Urinary bladder (tissue), 4 donors: ENCODE data around the gene MPND. TPM values are rescaled to one million over a fixed set of nuclear protein-coding genes. Genes with fewer than 3 reads are reported as not detected.
"Not testable (repeated sequence)": the region's sequence is repeated elsewhere in the genome, so short reads cannot be mapped to it uniquely, and the experiment has no call there.

Experiments
- DNase-seq: peaks from one replicate; pipeline ENCODE4 v3.0.0-alpha.2; 2015; ENCODE audit errors: extremely low spot score
- H3K27ac ChIP-seq: one replicate; pipeline ENCODE4 v1.5.1; 2013; ENCODE audit warnings: low read depth, mild to moderate bottlenecking, moderate library complexity
- H3K36me3 ChIP-seq: one replicate; pipeline ENCODE4 v1.6.1; 2013; ENCODE audit warnings: mild to moderate bottlenecking, moderate library complexity; ENCODE audit not compliant: insufficient read depth
- H3K4me1 ChIP-seq: one replicate; pipeline ENCODE4 v1.6.1; 2013; ENCODE audit warnings: mild to moderate bottlenecking, moderate library complexity; ENCODE audit not compliant: insufficient read depth
- H3K4me3 ChIP-seq: one replicate; pipeline ENCODE4 v1.5.1; 2013; ENCODE audit warnings: low read depth, low read length
- WGBS: extraction: QIAGEN DNeasy Blood & Tissue Kit; methylation state at CpG from one replicate; pipeline ENCODE4 v1.1.7; 2013; 5-methylcytosine and 5-hydroxymethylcytosine counted together
- polyA plus RNA-seq: library from polyadenylated mRNA; stranded (reverse); fragments of 200-250 nt; gene quantifications from one replicate; pipeline ENCODE4 v1.2.3, GENCODE V29; 2013
- total RNA-seq: library from RNA; depleted of rRNA; stranded (reverse); fragments of >200 nt; gene quantifications from one replicate; pipeline ENCODE4 v1.2.3, GENCODE V29; 2014
- donor health status: healthy with polysubstance abuse.
- donor health status: healthy.

MPND gene
- total and polyA plus RNA-seq, 2 donors: 7.2 to 24.5 TPM

GRCh38 chr19:4349225-4349624, 5.9 kb downstream of the MPND start:
- whole genome bisulfite sequencing: 89% methylated on average over 16 of the region's 16 CpGs
- DNase-seq, H3K4me3 ChIP-seq, H3K36me3 ChIP-seq, H3K4me1 ChIP-seq, H3K27ac ChIP-seq: not testable (repeated sequence)

- Histone ChIP-seq H3K4me1 (no peaks in the 10 kb centered on the region), H3K27ac (no peak overlapping the region), H3K4me3 (no peak overlapping the region), H3K36me3 (no peaks in the 10 kb centered on the region)
- no peak for DNase-seq
- WGBS: 91% methylated on average over 8 of the region's 8 CpGs
Measured at GRCh38 chr19:4350111-4350510, 6.7 kb downstream of the MPND start.

GRCh38 chr19:4350726-4351125, 7.4 kb downstream of the MPND start:
- DNase-seq: no peak
- 94% methylated on average over 9 of the region's 9 CpGs for WGBS
- H3K4me1 ChIP-seq: no peaks in the 10 kb centered on the region
- no peaks in the 10 kb centered on the region for H3K36me3 ChIP-seq
- no peak overlapping the region for H3K4me3 ChIP-seq
- H3K27ac ChIP-seq: no peak overlapping the region

GRCh38 chr19:4352701-4353121, 9.3 kb downstream of the MPND start:
- Histone ChIP-seq H3K27ac (no peak overlapping the region), H3K36me3 (no peaks in the 10 kb centered on the region), H3K4me1 (no peaks in the 10 kb centered on the region), H3K4me3 (no peak overlapping the region)
- DNase-seq: no peak
- whole genome bisulfite sequencing: 32% methylated on average over 9 of the region's 9 CpGs

DNA sequence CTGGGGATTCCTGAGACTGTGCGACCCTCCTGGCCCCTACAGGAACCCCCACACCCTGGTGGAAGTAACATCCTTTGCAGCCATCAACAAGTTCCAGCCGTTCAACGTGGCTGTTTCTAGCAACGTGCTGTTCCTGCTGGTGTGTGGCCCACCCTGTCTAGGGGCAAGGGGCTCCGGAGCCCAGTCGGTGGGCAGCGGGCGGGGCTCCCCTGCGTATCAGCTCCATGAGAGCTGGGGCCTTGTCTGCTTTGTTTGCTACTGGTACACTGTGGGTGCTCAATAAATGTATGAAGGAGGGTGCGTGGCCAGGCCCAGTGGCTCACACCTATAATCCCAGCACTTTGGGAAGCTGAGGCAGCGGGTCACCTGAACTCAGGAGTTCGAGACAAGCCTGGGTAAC, 10.9 kb downstream of the MPND start:
- no peaks in the 10 kb centered on the region for H3K36me3 ChIP-seq
- no peaks in the 10 kb centered on the region for H3K4me1 ChIP-seq
- WGBS: 87% methylated on average over 12 of the region's 12 CpGs
- no peak for DNase-seq
- H3K4me3 ChIP-seq: no peak overlapping the region
- no peak overlapping the region for H3K27ac ChIP-seq

- Histone ChIP-seq H3K36me3 (no peaks in the 10 kb centered on the region), H3K4me3 (no peak overlapping the region), H3K27ac (no peak overlapping the region), H3K4me1 (no peaks in the 10 kb centered on the region)
- no peak for DNase-seq
- 82% methylated on average over 17 of the region's 17 CpGs for WGBS
Measured at GRCh38 chr19:4354897-4355296, 11.5 kb downstream of the MPND start.

DNA sequence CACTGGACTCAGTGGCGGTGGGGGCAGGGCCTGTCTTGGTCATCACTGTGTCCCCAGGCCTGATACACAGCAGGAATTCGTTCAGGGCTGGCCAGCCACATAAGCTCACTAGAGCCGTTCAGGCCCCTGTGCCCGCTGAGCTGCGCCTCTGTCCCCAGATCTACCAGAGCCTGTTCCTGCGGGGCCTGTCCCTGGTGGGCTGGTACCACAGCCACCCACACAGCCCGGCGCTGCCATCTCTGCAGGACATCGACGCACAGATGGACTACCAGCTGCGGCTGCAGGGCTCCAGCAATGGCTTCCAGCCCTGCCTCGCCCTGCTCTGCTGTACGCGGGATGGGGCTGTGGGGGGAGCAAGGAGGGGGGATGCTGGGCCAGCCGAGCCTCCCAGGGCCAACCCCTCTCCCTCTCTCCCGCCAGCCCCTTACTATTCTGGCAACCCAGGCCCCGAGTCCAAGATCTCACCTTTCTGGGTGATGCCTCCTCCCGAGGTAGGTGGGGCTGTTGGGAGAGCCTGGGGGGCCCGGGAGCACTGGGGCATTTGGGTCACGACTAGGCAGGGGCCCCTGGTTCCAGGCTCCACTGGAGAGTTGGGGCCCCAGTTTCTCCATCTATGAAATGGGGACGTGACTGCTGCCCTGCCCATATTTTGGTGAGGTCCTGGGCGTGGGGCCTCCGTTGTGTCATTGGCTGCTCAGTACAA, 13.9 kb downstream of the MPND start:
- WGBS: 79% methylated on average over 23 of the region's 23 CpGs
- H3K27ac ChIP-seq: no peak overlapping the region
- no peak overlapping the region for H3K4me3 ChIP-seq
- no peaks in the 10 kb centered on the region for H3K4me1 ChIP-seq
- peaks cover 3% of the 10 kb centered on the region for H3K36me3 ChIP-seq
- no peak for DNase-seq

DNA sequence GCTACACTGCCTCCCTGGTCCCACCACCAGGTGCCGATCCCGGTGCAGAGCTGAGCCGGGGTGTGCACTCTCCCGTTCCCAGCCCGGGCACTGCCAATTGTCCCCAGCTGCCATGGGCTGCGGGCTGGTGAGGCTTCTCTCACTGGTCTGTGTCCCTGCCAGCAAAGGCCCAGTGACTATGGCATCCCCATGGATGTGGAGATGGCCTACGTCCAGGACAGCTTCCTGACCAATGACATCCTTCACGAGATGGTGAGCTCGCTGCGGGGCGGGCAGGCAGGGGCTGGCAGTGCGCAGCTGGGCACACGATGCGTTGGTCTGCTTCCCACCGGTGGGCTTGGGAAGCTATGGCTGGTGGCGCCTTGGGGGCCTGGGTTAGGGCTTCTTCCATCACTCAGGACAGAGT, 14.6 kb downstream of the MPND start:
- Histone ChIP-seq H3K27ac (no peak overlapping the region), H3K36me3 (peaks cover 3% of the 10 kb centered on the region), H3K4me3 (no peak overlapping the region), H3K4me1 (no peaks in the 10 kb centered on the region)
- WGBS: 88% methylated on average over 16 of the region's 16 CpGs
- no peak for DNase-seq

DNA sequence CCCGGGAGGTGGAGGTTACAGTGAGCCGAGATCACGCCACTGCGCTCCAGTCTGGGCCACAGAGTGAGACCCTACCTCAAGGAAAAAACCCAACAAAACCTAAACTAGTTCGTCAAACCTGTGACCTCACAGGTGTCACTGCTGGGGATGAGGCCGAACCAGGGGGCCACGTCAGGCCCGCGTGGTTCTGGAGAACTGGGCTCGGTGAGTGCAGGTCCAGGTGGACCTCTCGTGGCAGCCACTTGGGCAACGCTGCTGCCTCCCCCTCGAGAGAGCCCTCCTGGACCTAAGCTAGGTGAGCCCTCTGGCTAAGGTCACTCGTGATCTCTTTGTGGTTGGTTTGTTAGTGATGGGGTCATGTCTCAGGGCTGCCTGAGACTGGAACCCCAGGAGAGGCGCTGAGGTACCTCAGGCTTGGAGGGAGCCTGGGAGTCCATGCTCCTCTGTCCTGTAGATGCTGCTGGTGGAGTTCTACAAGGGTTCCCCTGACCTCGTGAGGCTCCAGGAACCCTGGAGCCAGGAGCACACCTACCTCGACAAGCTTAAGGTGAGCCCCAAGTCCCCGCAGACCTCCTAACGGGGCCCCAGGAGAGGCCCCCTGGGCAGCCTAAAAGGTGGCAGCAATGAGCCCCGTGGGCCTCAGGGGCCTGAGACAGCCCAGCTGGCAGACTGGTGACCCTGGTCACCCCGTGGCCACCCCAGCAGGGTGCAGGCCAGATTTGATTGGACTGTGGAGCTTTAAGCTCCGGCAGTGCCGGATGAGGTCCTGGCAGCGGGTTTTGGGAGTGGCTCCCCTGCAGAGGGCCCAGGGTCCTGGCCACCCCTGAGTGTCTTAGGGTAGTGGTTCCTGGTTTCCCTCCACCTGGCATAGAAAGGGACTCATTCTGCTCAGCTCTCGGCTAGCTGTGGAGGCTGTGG, 15.6 kb downstream of the MPND start:
- Histone ChIP-seq H3K4me3 (no peak overlapping the region), H3K27ac (no peak overlapping the region), H3K36me3 (peaks cover 3% of the 10 kb centered on the region), H3K4me1 (no peaks in the 10 kb centered on the region)
- WGBS: 83% methylated on average over 25 of the region's 25 CpGs
- DNase-seq: no peak

DNA sequence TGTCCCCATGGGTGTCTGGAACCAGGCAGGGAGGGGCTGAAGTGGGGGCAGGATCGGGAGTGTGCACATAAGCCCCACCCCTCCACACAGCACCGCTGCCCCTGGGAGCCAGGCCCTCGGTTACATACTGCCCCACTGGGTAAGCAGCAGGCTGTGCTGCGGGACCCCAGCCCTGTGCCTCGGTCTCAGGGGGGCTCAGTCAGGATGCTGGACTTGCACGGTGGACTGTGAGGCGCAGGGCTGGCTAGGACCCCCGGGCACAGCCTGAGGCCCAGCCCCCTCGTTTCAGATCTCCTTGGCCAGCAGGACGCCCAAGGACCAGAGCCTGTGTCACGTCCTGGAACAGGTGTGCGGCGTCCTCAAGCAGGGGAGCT, 16.3 kb downstream of the MPND start:
- H3K27ac ChIP-seq: no peak overlapping the region
- no peaks in the 10 kb centered on the region for H3K4me1 ChIP-seq
- DNase-seq: no peak
- no peak overlapping the region for H3K4me3 ChIP-seq
- WGBS: 74% methylated on average over 13 of the region's 13 CpGs
- H3K36me3 ChIP-seq: peaks cover 3% of the 10 kb centered on the region

DNA sequence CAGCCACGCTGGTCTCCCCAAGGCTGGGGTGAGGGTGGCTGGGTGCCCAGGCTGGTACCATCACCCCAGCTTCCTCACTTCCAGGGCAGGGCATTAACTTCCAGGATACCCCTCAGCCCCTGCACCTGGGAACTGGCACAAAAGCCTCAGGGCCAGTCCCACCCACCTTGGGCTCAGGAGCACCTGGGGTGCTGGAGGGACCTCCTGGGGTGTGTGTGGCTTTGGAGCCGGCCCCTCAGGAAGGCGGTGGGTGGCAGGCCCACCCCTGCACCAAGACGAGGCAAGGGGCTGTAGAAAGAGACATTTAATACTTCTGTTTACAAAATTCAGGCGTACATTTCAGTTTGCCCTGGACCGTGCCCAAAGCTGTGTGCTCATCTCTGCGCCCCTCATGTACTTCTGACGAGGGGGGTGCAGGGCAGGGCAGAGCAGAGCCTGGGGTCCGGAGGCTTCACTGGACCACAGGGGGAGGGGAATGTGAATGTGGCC, 16.8 kb downstream of the MPND start:
- DNase-seq: no peak
- Histone ChIP-seq H3K27ac (no peak overlapping the region), H3K4me1 (no peaks in the 10 kb centered on the region), H3K36me3 (peaks cover 3% of the 10 kb centered on the region), H3K4me3 (no peak overlapping the region)
- WGBS: 48% methylated on average over 9 of the region's 9 CpGs

DNA sequence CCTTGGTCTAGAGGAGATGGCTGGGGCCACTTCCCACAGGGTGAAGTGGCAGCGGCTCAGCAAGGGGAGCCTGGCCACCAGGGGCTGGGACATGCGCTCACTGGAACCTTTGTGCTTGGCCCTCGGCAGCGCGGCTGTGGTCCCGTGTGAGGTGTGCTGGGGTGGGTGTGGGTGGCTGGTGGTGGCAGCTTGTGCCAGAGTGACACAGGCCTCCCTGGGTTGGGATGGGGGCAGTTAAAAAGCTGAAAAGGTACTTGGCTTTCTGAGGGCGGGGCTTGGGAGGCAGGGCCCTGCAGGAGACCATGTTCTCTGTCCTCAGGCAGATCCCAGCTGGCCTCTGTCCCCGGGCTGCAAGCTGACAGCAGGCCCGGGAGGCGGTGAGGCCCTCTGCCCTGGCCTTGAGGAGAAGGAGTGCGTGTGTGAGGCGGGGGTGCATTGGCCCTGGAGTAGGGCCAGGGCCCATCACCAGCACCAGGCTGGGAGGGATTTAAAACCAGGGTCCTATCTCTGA, 17.3 kb downstream of the MPND start:
- no peak for DNase-seq
- WGBS: 48% methylated on average over 12 of the region's 12 CpGs
- no peak overlapping the region for H3K27ac ChIP-seq

DNA sequence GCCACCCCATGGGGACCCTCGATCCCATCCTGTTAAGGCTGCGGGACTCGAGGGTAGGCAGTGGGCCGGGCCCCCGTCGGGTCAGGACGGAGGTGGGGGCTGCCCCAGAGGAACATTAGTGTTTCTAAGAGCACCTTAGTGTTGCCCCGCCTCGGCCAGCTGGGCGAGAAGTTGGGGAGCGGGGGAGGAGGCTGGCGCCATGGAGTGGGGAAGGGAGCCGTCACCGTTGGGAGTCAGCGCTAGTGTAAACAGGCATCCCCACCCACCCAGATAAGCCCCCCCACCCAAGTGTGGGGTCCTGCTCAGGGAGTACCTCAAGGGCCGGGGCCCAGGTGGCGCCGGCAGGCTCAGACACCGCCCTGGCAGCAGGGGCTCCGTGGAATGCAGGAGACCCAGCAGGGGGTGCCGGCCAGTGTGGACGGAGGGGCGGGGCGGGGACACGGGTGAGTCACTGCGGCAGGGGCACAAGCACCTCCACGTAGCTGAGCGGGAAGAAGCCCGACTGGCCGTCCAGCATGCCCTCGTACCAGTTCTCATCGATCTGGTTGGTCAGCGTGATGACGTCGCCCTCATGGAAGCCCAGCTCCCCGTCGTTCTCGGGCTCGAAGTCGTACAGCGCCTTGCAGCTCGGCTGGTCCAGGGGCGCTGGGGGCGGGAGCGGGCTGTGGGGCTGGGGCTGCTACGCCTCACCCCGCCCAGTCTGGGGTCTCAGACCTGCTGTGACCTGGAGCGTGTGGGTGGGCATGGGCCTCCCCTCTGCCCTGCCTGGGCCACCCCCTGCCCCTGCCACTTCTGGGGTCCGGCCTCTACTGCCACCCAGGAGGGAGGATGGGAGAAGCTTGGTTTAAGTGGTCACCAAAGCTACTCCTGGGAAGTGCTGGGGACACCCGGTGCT, 18.0 kb downstream of the MPND start:
- DNase-seq: no peak
- no peak overlapping the region for H3K4me3 ChIP-seq
- peak overlapping the region; percentile 44 for H3K27ac ChIP-seq
- no peaks in the 10 kb centered on the region for H3K4me1 ChIP-seq
- peaks cover 3% of the 10 kb centered on the region for H3K36me3 ChIP-seq
- WGBS: 74% methylated on average over 50 of the region's 50 CpGs

More for the DNA sequence above, 17.3 kb downstream of the MPND start:
- Histone ChIP-seq H3K36me3 (peaks cover 3% of the 10 kb centered on the region), H3K4me3 (no peak overlapping the region), H3K4me1 (no peaks in the 10 kb centered on the region)
